ENCODE data around the gene TGFB2.

DNA sequence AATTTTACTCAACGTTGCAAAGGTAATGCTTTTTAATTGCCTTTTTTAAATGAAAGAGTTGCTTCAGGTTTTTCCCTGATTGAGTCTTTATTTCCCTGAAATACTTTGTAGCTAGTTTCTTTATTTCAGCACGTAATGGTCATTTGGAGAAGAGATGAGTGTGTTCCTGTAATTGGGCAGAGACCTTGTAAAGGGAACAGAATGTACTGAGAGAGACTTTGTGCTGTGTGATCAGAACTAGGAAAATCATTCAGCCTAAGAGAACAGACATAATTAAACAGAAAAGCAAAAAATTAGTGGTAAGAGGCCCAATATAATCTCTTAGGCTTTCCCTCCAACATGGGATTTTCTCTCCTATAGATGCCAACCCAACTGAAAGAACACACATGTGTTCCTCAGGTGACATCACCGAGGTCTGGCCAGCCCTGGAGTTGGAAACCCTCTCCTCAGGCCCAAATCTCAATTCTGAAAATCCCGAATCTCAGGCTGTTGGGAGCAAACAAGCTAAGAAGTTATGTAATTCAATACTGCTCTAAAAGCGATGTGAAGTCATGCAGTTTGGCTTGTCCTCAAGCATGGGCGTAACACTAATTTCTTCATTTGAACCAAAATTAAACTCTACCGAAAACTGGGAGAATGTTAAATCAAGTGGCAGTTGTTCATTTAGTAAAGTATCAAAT, 102.0 kb downstream of the TGFB2 start:
- TF ChIP-seq, protein P1, sequence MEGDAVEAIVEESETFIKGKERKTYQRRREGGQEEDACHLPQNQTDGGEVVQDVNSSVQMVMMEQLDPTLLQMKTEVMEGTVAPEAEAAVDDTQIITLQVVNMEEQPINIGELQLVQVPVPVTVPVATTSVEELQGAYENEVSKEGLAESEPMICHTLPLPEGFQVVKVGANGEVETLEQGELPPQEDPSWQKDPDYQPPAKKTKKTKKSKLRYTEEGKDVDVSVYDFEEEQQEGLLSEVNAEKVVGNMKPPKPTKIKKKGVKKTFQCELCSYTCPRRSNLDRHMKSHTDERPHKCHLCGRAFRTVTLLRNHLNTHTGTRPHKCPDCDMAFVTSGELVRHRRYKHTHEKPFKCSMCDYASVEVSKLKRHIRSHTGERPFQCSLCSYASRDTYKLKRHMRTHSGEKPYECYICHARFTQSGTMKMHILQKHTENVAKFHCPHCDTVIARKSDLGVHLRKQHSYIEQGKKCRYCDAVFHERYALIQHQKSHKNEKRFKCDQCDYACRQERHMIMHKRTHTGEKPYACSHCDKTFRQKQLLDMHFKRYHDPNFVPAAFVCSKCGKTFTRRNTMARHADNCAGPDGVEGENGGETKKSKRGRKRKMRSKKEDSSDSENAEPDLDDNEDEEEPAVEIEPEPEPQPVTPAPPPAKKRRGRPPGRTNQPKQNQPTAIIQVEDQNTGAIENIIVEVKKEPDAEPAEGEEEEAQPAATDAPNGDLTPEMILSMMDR (IDR thresholded peaks at IDR 0.05; ENCODE audit: low read depth, low read length), result no peak
- no peak for TF ChIP-seq EZH2phosphoT487 (IDR thresholded peaks at IDR 0.05; ENCODE audit: low read depth)
